ENCODE data around the gene DLK1. TPM values are rescaled to one million over a fixed set of nuclear protein-coding genes. Genes with fewer than 3 reads are reported as not detected.

The DLK1 gene
- total and polyA plus RNA-seq, 2 of the 13 experiments (the other 11 are each of a cell fraction or from before 2014, with no cell fraction given): 95.5 to 312 TPM

GRCh38 chr14:100692859-100693558 is 33.7 kb upstream of the DLK1 start (continued):
- no peak for TF ChIP-seq ZSCAN12 (CRISPR knock-in tag; IDR thresholded peaks at IDR 0.05)
- TF ChIP-seq FOSL2 (CRISPR knock-in tag; IDR thresholded peaks at IDR 0.05): peak; percentile 95
- peak; percentile 44; the same call in 1 of the 2 replicates for TF ChIP-seq ELF1 (CRISPR knock-in tag; IDR thresholded peaks at IDR 0.05)
- no peak for TF ChIP-seq REL (CRISPR knock-in tag; conservative IDR thresholded peaks at IDR 0.05)
- TF ChIP-seq NFE2 (CRISPR knock-in tag; IDR thresholded peaks at IDR 0.05): no peak
- 0 out of 2 replicates have a peak, but pooled peaks have one; percentile 17 for TF ChIP-seq MYC (CRISPR knock-in tag; IDR thresholded peaks at IDR 0.05; ENCODE audit: borderline replicate concordance)
- 0 out of 2 replicates have a peak, but pooled peaks have one; percentile 46 for TF ChIP-seq ZNF563 (CRISPR knock-in tag; IDR thresholded peaks at IDR 0.05)
- TF ChIP-seq FOSL1 (CRISPR knock-in tag; IDR thresholded peaks at IDR 0.05; ENCODE audit: borderline replicate concordance): 0 out of 2 replicates have a peak, but pooled peaks have one; percentile 17
- TF ChIP-seq FOXO1 (CRISPR knock-in tag; IDR thresholded peaks at IDR 0.05): peak; percentile 19; the same call in 1 of the 2 replicates
- no peak for TF ChIP-seq REST (IDR thresholded peaks at IDR 0.05; ENCODE audit: borderline replicate concordance in 1 of 2, low read depth in 1 of 2, low read length in 2 of 2)
- TF ChIP-seq, protein P1, sequence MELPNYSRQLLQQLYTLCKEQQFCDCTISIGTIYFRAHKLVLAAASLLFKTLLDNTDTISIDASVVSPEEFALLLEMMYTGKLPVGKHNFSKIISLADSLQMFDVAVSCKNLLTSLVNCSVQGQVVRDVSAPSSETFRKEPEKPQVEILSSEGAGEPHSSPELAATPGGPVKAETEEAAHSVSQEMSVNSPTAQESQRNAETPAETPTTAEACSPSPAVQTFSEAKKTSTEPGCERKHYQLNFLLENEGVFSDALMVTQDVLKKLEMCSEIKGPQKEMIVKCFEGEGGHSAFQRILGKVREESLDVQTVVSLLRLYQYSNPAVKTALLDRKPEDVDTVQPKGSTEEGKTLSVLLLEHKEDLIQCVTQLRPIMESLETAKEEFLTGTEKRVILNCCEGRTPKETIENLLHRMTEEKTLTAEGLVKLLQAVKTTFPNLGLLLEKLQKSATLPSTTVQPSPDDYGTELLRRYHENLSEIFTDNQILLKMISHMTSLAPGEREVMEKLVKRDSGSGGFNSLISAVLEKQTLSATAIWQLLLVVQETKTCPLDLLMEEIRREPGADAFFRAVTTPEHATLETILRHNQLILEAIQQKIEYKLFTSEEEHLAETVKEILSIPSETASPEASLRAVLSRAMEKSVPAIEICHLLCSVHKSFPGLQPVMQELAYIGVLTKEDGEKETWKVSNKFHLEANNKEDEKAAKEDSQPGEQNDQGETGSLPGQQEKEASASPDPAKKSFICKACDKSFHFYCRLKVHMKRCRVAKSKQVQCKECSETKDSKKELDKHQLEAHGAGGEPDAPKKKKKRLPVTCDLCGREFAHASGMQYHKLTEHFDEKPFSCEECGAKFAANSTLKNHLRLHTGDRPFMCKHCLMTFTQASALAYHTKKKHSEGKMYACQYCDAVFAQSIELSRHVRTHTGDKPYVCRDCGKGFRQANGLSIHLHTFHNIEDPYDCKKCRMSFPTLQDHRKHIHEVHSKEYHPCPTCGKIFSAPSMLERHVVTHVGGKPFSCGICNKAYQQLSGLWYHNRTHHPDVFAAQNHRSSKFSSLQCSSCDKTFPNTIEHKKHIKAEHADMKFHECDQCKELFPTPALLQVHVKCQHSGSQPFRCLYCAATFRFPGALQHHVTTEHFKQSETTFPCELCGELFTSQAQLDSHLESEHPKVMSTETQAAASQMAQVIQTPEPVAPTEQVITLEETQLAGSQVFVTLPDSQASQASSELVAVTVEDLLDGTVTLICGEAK (IDR thresholded peaks at IDR 0.05): no peak
- TF ChIP-seq, protein P1 (CRISPR knock-in tag; IDR thresholded peaks at IDR 0.05): no peak
- TF ChIP-seq, protein P2, sequence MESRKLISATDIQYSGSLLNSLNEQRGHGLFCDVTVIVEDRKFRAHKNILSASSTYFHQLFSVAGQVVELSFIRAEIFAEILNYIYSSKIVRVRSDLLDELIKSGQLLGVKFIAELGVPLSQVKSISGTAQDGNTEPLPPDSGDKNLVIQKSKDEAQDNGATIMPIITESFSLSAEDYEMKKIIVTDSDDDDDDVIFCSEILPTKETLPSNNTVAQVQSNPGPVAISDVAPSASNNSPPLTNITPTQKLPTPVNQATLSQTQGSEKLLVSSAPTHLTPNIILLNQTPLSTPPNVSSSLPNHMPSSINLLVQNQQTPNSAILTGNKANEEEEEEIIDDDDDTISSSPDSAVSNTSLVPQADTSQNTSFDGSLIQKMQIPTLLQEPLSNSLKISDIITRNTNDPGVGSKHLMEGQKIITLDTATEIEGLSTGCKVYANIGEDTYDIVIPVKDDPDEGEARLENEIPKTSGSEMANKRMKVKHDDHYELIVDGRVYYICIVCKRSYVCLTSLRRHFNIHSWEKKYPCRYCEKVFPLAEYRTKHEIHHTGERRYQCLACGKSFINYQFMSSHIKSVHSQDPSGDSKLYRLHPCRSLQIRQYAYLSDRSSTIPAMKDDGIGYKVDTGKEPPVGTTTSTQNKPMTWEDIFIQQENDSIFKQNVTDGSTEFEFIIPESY (CRISPR knock-in tag; IDR thresholded peaks at IDR 0.05): peak; percentile 96
